Heart left ventricle (tissue), 13 donors: ENCODE results near the gene PPFIA2.

Experiments
- POLR2A ChIP-seq, 2 donors: fragments of 450-650 bp; IDR thresholded peaks; one replicate each; pipeline ENCODE4 v1.6.1; 2017; ENCODE audit warnings: antibody characterized with exemption in 2 of 2, mild to moderate bottlenecking in 2 of 2, moderate library complexity in 2 of 2
- TF ChIP-seq, protein P1 (sequence below), 12 donors: fragments of 200-600 bp; sonication (generic) in 4 of 12; IDR thresholded peaks; one replicate each; pipeline versions ENCODE4 v1.5.0 to v1.8.0; 2018 to 2022; ENCODE audit warnings: antibody characterized with exemption in 12 of 12, mild to moderate bottlenecking in 5 of 12
- donor health status: ischemic (EF 13 %, LVEDD 7.1; RV severe dilation, severe dysfunction).
- donor health status: DM: no; HTN: yes; CAD: no.
- donor health status: DM: no; HTN: no; CAD: no.
- donor health status: ischemic (EF 25% LVEDD 6.9; RV normal size, moderate dysfunction).
- donor health status: ischemic (EF 25% LVEDD 5.7; RV mildly dilated, moderate dysfunction).
- donor health status: ischemic (EF 35%, LVEDD 5.7; RV mildly dilated, moderate dysfunction).
- donor health status: nonischemic (EF 11% LVEDD 7.7; RV severe dilation, severe dysfunction).
- donor health status: DM: yes; HTN: yes; CAD: no.
- donor health status: PGD.
- donor health status: ischemic (EF 29% LVEDD 5.4; RV normal size, mild dysfunction).
- donor health status: nonischemic (EF 23%, LVEDD 6.1; RV moderate dilation, normal function).

DNA sequence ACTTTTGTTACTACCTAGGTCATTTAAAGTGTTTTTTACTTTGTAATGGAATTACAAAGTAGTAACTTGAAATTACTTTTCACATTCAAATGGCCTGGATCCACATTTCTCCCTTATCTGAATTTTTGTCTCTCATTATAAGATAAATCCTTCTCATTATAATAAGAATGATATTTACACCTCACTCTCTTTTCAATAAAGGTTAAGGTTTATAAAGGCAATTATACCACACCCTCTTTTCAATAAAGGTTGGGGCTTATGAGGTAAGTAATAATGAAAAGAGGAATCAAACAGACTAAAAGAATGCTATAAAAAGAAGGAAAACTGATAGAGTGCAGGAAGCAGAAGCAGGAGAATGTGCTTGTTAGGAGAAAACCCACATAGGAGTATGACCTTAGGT, 470.5 kb downstream of the PPFIA2 start:
- TF ChIP-seq, protein P1, sequence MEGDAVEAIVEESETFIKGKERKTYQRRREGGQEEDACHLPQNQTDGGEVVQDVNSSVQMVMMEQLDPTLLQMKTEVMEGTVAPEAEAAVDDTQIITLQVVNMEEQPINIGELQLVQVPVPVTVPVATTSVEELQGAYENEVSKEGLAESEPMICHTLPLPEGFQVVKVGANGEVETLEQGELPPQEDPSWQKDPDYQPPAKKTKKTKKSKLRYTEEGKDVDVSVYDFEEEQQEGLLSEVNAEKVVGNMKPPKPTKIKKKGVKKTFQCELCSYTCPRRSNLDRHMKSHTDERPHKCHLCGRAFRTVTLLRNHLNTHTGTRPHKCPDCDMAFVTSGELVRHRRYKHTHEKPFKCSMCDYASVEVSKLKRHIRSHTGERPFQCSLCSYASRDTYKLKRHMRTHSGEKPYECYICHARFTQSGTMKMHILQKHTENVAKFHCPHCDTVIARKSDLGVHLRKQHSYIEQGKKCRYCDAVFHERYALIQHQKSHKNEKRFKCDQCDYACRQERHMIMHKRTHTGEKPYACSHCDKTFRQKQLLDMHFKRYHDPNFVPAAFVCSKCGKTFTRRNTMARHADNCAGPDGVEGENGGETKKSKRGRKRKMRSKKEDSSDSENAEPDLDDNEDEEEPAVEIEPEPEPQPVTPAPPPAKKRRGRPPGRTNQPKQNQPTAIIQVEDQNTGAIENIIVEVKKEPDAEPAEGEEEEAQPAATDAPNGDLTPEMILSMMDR (IDR thresholded peaks at IDR 0.05): no peak
- no peak for TF ChIP-seq POLR2A (IDR thresholded peaks at IDR 0.05)
